Activated T-helper 17 cell treated with anti-CD3 and anti-CD28 coated beads, Interleukin-2, amount 50 U/mL, for 72 hours (primary cell): ENCODE measurements around the gene KLF11. TPM values are rescaled to one million over a fixed set of nuclear protein-coding genes. Genes with fewer than 3 reads are reported as not detected.
"Not testable (repeated sequence)": the region's sequence is repeated elsewhere in the genome, so short reads cannot be mapped to it uniquely, and the experiment has no call there.

Source experiments
- ATAC-seq: fragments of 150-1000 bp; cut with Tn5 transposase; replicated peaks from 2 replicates; pipeline ENCODE4 v1.10.0; 2021; ENCODE audit warnings: mild to moderate bottlenecking, moderate library complexity
- H3K27ac Mint-ChIP-seq: one replicate; pipeline ENCODE4 v1.8.0; 2022; ENCODE audit warnings: mixed read lengths
- H3K27me3 Mint-ChIP-seq: one replicate; pipeline ENCODE4 v1.8.0; 2022; ENCODE audit warnings: mixed read lengths
- H3K36me3 Mint-ChIP-seq: one replicate; pipeline ENCODE4 v1.8.0; 2022; ENCODE audit warnings: low read depth, mild to moderate bottlenecking, mixed read lengths
- H3K4me1 Mint-ChIP-seq: one replicate; pipeline ENCODE4 v1.8.0; 2022; ENCODE audit warnings: mixed read lengths
- H3K4me3 Mint-ChIP-seq: one replicate; pipeline ENCODE4 v1.8.0; 2022; ENCODE audit warnings: mild to moderate bottlenecking, mixed read lengths
- H3K9me3 Mint-ChIP-seq: one replicate; pipeline ENCODE4 v1.8.0; 2022; ENCODE audit warnings: mixed read lengths
- total RNA-seq, 2 donors: library from RNA; stranded (reverse); gene quantifications; one replicate each; pipeline ENCODE4 v1.2.3, GENCODE V29; 2022

Gene KLF11
- total RNA-seq, 2 donors from 2014 or later, result 5.6 to 7.9 TPM

GRCh38 chr2:10005461-10006235, 37.7 kb upstream of the KLF11 start:
- H3K4me3 Mint-ChIP-seq, result no peak overlapping the region
- no peaks in the 10 kb centered on the region for H3K4me1 Mint-ChIP-seq
- H3K27ac Mint-ChIP-seq, result no peak overlapping the region
- H3K27me3 Mint-ChIP-seq, result no peaks in the 10 kb centered on the region
- no peak for ATAC-seq
- H3K9me3 Mint-ChIP-seq, result no peaks in the 10 kb centered on the region
- H3K36me3 Mint-ChIP-seq, result no peaks in the 10 kb centered on the region

DNA sequence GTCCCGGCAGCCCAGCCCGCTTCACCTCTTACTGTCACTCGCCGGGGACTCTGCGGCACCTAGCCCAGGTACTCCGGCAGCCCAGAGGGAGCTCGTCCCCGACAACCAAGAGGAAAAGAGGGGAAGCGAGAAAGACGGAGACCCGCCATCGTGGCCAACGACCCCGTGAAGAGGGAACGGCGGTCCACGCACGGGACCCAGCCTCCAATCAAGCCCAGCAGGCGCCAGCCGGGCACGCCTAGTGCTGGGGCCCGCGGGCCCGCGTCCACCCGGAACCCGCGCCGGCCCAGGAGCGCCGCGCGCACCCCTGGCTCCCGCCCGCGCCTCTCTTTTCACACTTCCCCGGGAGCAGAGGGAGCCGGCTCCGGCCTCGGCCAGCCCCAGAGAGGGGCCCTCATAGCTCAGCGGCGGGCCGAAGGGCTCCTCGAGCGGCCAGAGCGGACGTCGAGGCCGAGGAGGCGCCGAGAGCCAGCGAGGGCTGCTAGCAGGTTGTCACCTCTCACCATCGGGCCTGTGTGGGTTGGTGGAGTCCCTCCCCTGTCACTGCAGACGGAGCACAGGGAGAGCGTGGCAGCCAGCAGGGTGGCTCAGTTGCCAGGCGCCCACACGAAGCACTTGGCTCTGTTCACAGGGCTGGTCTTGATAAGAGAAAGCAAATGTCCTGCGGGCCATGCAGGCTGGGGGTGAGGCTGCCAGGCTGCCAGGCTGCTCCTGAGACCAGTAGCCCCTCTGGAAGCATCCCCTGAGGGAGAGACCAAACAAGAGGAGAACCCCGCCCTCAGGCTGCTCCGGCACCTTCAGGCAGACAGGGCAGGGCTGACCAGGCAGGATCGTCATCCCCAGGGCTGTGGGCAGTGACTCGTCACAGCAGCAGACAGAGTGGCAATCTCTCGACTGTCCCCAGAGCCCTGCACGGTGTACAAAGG, 36.9 kb upstream of the KLF11 start:
- no peaks in the 10 kb centered on the region for H3K27me3 Mint-ChIP-seq
- ATAC-seq, result peak; percentile 65
- H3K4me3 Mint-ChIP-seq, result no peak overlapping the region
- no peak overlapping the region for H3K27ac Mint-ChIP-seq
- H3K9me3 Mint-ChIP-seq, result no peaks in the 10 kb centered on the region
- H3K4me1 Mint-ChIP-seq, result no peaks in the 10 kb centered on the region
- H3K36me3 Mint-ChIP-seq, result no peaks in the 10 kb centered on the region

GRCh38 chr2:10007435-10007834, 35.9 kb upstream of the KLF11 start:
- no peak for ATAC-seq
- H3K27me3 Mint-ChIP-seq, result no peaks in the 10 kb centered on the region
- H3K4me3 Mint-ChIP-seq, result no peak overlapping the region
- no peaks in the 10 kb centered on the region for H3K4me1 Mint-ChIP-seq
- H3K9me3 Mint-ChIP-seq, result no peaks in the 10 kb centered on the region
- H3K36me3 Mint-ChIP-seq, result no peaks in the 10 kb centered on the region
- no peak overlapping the region for H3K27ac Mint-ChIP-seq

DNA sequence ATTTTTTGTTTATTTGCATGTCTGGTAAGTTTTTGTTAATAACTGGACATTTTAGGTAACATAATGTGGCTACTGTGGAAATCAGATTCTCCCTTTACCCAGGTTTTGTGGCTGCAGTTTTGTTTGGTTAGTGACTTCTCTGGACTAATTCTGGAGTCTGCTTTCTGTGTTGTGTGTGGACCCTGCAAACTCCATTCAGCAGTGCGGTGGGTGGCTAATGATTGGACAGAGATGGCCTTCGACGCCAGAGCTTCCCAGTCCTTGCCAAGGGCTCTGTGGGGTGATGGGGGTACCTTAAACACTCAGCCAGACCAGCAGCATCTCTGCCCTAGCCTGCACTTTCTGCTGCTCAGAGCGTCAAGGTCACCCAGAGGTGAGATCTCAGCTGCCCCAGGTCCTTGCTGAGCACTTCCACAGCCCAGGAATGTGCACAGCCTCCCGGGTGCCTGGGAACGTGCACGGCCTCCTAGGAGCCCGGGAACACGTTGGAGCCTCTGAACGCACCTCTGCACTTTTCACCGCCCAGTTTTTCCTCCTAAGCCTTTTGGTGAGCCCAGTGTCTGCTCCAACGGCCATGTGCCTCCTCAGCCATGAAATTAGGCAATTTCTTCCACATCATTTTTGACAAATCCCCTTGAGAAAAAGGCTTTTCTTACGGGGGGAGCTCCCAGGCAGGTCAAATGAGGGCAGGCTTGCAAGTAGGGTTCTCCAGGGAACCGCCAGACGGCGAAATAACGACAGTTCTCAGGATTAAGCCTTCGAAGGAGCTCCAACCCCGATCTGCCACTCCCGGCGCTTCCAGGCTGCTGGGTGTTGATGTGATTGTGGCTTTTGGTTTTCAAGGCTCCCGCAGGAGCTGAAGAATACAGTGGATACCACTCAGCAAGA, 35.2 kb upstream of the KLF11 start:
- H3K4me3 Mint-ChIP-seq, result no peak overlapping the region
- H3K36me3 Mint-ChIP-seq, result no peaks in the 10 kb centered on the region
- no peak for ATAC-seq
- no peaks in the 10 kb centered on the region for H3K4me1 Mint-ChIP-seq
- H3K27me3 Mint-ChIP-seq, result no peaks in the 10 kb centered on the region
- no peaks in the 10 kb centered on the region for H3K9me3 Mint-ChIP-seq
- H3K27ac Mint-ChIP-seq, result no peak overlapping the region

- H3K9me3 Mint-ChIP-seq, result no peaks in the 10 kb centered on the region
Observed at GRCh38 chr2:10008809-10009176, 34.6 kb upstream of the KLF11 start.

GRCh38 chr2:10009271-10009810, 34.0 kb upstream of the KLF11 start:
- no peaks in the 10 kb centered on the region for H3K27me3 Mint-ChIP-seq
- no peak overlapping the region for H3K27ac Mint-ChIP-seq
- H3K9me3 Mint-ChIP-seq, result no peaks in the 10 kb centered on the region
- H3K4me3 Mint-ChIP-seq, result no peak overlapping the region
- ATAC-seq, result no peak
- no peaks in the 10 kb centered on the region for H3K36me3 Mint-ChIP-seq
- no peaks in the 10 kb centered on the region for H3K4me1 Mint-ChIP-seq

More at GRCh38 chr2:10008809-10009176, 34.6 kb upstream of the KLF11 start:
- Mint-ChIP-seq H3K36me3 (no peaks in the 10 kb centered on the region), H3K27me3 (no peaks in the 10 kb centered on the region), H3K4me1 (no peaks in the 10 kb centered on the region), H3K4me3 (no peak overlapping the region), H3K27ac (no peak overlapping the region)
- no peak for ATAC-seq

- no peaks in the 10 kb centered on the region for H3K27me3 Mint-ChIP-seq
- no peak overlapping the region for H3K4me3 Mint-ChIP-seq
- ATAC-seq, result no peak
- H3K9me3 Mint-ChIP-seq, result no peaks in the 10 kb centered on the region
- no peak overlapping the region for H3K27ac Mint-ChIP-seq
- H3K4me1 Mint-ChIP-seq, result no peaks in the 10 kb centered on the region
- no peaks in the 10 kb centered on the region for H3K36me3 Mint-ChIP-seq
Observed at GRCh38 chr2:10009811-10010781, 33.3 kb upstream of the KLF11 start.

GRCh38 chr2:10010861-10011605, 32.3 kb upstream of the KLF11 start:
- H3K4me3 Mint-ChIP-seq, H3K27me3 Mint-ChIP-seq, H3K36me3 Mint-ChIP-seq, H3K4me1 Mint-ChIP-seq, H3K9me3 Mint-ChIP-seq, H3K27ac Mint-ChIP-seq, ATAC-seq: not testable (repeated sequence)

GRCh38 chr2:10011606-10012325, 31.6 kb upstream of the KLF11 start:
- H3K36me3 Mint-ChIP-seq, H3K4me1 Mint-ChIP-seq, ATAC-seq, H3K27me3 Mint-ChIP-seq, H3K4me3 Mint-ChIP-seq, H3K27ac Mint-ChIP-seq, H3K9me3 Mint-ChIP-seq: not testable (repeated sequence)

GRCh38 chr2:10012366-10012962, 30.9 kb upstream of the KLF11 start:
- not testable (repeated sequence) for H3K36me3 Mint-ChIP-seq, H3K4me1 Mint-ChIP-seq, H3K4me3 Mint-ChIP-seq, H3K9me3 Mint-ChIP-seq, ATAC-seq, H3K27ac Mint-ChIP-seq, H3K27me3 Mint-ChIP-seq

- Mint-ChIP-seq H3K27ac (no peak overlapping the region), H3K27me3 (no peaks in the 10 kb centered on the region), H3K9me3 (no peaks in the 10 kb centered on the region), H3K4me1 (no peaks in the 10 kb centered on the region), H3K36me3 (no peaks in the 10 kb centered on the region), H3K4me3 (no peak overlapping the region)
- ATAC-seq, result no peak
Observed at GRCh38 chr2:10012963-10013461, 30.3 kb upstream of the KLF11 start.
